Mesenchymal stem cell (in vitro differentiated cells and primary cell): ENCODE measurements around the gene IMMP2L.
A peak's percentile ranks its signal among the peaks of the same experiment; 100 is the strongest.

ENCODE experiments used
- DNase-seq: peaks from one replicate; pipeline ENCODE4 v3.0.0-alpha.2; 2013
- H2AFZ ChIP-seq: one replicate; pipeline ENCODE4 v1.6.1; 2013; ENCODE audit warnings: low read depth, mild to moderate bottlenecking, control low read depth, inconsistent platforms, low read length, moderate library complexity
- H2AK5ac ChIP-seq: 2 replicates; pipeline ENCODE4 v1.6.1; 2013; ENCODE audit warnings: low read length, moderate library complexity, mild to moderate bottlenecking, inconsistent platforms; ENCODE audit not compliant: severe bottlenecking
- H2BK120ac ChIP-seq: one replicate; pipeline ENCODE4 v1.6.1; 2013; ENCODE audit warnings: low read depth, mild to moderate bottlenecking, inconsistent platforms, low read length, moderate library complexity
- H2BK12ac ChIP-seq, 2 experiments: one replicate each; pipeline ENCODE4 v1.6.1; 2013; ENCODE audit warnings: inconsistent platforms in 2 of 2, low read length in 2 of 2, mild to moderate bottlenecking in 2 of 2, moderate library complexity in 2 of 2, control low read depth in 1 of 2
- H2BK15ac ChIP-seq: one replicate; pipeline ENCODE4 v1.6.1; 2013; ENCODE audit warnings: mild to moderate bottlenecking, low read depth, inconsistent platforms; ENCODE audit not compliant: poor library complexity, severe bottlenecking
- H2BK5ac ChIP-seq: 2 replicates; pipeline ENCODE4 v1.6.1; 2013; ENCODE audit warnings: low read depth, mild to moderate bottlenecking, low read length, control low read depth, inconsistent platforms; ENCODE audit not compliant: poor library complexity, severe bottlenecking
- H3K14ac ChIP-seq, 2 experiments: one replicate each; pipeline ENCODE4 v1.6.1; 2013; ENCODE audit warnings: inconsistent platforms in 2 of 2, low read length in 2 of 2, control low read depth in 1 of 2, mild to moderate bottlenecking in 1 of 2, moderate library complexity in 1 of 2
- H3K18ac ChIP-seq, 2 experiments: one replicate each; pipeline ENCODE4 v1.6.1; 2013; ENCODE audit warnings: inconsistent platforms in 2 of 2, low read length in 2 of 2, control low read depth in 1 of 2, low read depth in 1 of 2, mild to moderate bottlenecking in 1 of 2
- H3K23ac ChIP-seq, 2 experiments: one replicate each; pipeline ENCODE4 v1.6.1; 2013; ENCODE audit warnings: inconsistent platforms in 2 of 2, low read length in 2 of 2, mild to moderate bottlenecking in 2 of 2, moderate library complexity in 2 of 2, control low read depth in 1 of 2
- H3K27ac ChIP-seq: 2 replicates; pipeline ENCODE4 v1.5.1; 2013; ENCODE audit warnings: mild to moderate bottlenecking, moderate library complexity, low read length, control low read depth, inconsistent platforms; ENCODE audit not compliant: poor library complexity, severe bottlenecking
- H3K27me3 ChIP-seq, 2 experiments: 2 replicates each; pipeline versions ENCODE4 v1.6.1 to v1.7.0; 2013; ENCODE audit warnings: low read length in 2 of 2, mild to moderate bottlenecking in 2 of 2, moderate library complexity in 2 of 2, control low read depth in 1 of 2, inconsistent platforms in 1 of 2; ENCODE audit not compliant: control insufficient read depth in 1 of 2, insufficient read depth in 1 of 2
- H3K36me3 ChIP-seq, 2 experiments: 2 replicates each; pipeline versions ENCODE4 v1.6.1 to v1.7.0; 2013; ENCODE audit warnings: low read length in 2 of 2, control low read depth in 1 of 2, inconsistent platforms in 1 of 2, low read depth in 1 of 2, mild to moderate bottlenecking in 1 of 2; ENCODE audit not compliant: insufficient read depth in 2 of 2, control insufficient read depth in 1 of 2
- H3K4ac ChIP-seq, 2 experiments: one replicate each; pipeline ENCODE4 v1.6.1; 2013; ENCODE audit warnings: inconsistent platforms in 2 of 2, low read length in 2 of 2, mild to moderate bottlenecking in 2 of 2, moderate library complexity in 2 of 2, control low read depth in 1 of 2, low read depth in 1 of 2
- H3K4me1 ChIP-seq: 2 replicates; pipeline ENCODE4 v1.6.1; 2013; ENCODE audit warnings: low read depth, low read length, control low read depth; ENCODE audit not compliant: control insufficient read depth, insufficient read depth
- H3K4me2 ChIP-seq: 2 replicates; pipeline ENCODE4 v1.6.1; 2013; ENCODE audit warnings: low read length, mild to moderate bottlenecking, inconsistent platforms; ENCODE audit not compliant: poor library complexity, severe bottlenecking
- H3K4me3 ChIP-seq, 2 experiments: 2 replicates each; pipeline versions ENCODE4 v1.5.1 to v1.7.0; 2013; ENCODE audit warnings: low read length in 2 of 2, mild to moderate bottlenecking in 2 of 2, control low read depth in 1 of 2, low read depth in 1 of 2; ENCODE audit not compliant: insufficient read depth in 1 of 2
- H3K79me1 ChIP-seq: replicated peaks from 2 replicates; pipeline ENCODE4 v1.6.1; 2013; ENCODE audit warnings: mild to moderate bottlenecking, control low read depth, low read length, inconsistent platforms; ENCODE audit not compliant: poor library complexity, severe bottlenecking
- H3K9ac ChIP-seq: 2 replicates; pipeline ENCODE4 v1.7.0; 2013; ENCODE audit warnings: mild to moderate bottlenecking, low read length, moderate library complexity
- H3K9me3 ChIP-seq: 2 replicates; pipeline ENCODE4 v1.7.0; 2013; ENCODE audit warnings: mild to moderate bottlenecking, low read length; ENCODE audit not compliant: control insufficient read depth
- H4K8ac ChIP-seq: one replicate; pipeline ENCODE4 v1.6.1; 2013; ENCODE audit warnings: inconsistent platforms, mild to moderate bottlenecking, low read length, moderate library complexity
- H4K91ac ChIP-seq: one replicate; pipeline ENCODE4 v1.6.1; 2013; ENCODE audit warnings: mild to moderate bottlenecking, low read length, inconsistent platforms
- WGBS: methylation state at CpG from one replicate; pipeline ENCODE4 v1.1.7; 2013; ENCODE audit warnings: mixed read lengths; 5-methylcytosine and 5-hydroxymethylcytosine counted together

Gene IMMP2L

DNA sequence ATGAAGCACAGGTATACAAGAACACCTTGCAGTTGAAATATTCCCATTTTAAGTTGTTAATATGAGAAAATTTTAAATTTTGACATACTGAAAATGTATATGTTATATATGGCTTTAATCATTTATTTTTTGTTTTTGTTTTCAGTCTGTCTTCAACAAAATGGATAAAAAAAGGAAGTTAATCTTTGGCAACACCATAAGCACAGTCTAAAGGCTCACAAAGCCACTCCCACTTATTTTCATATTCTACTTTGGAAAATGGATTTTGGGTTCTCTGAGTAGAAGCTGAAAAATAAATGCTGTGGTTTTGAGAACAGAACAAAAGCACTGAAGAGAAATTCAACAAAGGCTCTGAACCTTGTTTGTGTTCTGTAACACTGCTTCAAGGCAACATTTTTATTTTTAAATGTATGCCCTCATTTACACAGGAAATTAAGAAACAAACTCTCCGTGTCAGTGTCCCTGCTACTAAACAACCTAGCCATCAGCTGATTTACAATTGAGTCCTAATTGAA is 552.7 kb downstream of the IMMP2L start:
- H3K27ac ChIP-seq = no peak overlapping the region
- no peak overlapping the region for H3K14ac ChIP-seq
- no peak overlapping the region for H3K18ac ChIP-seq
- H4K8ac ChIP-seq = no peak overlapping the region
- no peak for DNase-seq
- H3K4me1 ChIP-seq = no peaks in the 10 kb centered on the region
- H2BK5ac ChIP-seq = no peak overlapping the region
- no peak overlapping the region for H2AFZ ChIP-seq
- no peak overlapping the region for H2BK120ac ChIP-seq
- no peak overlapping the region for H3K9ac ChIP-seq
- H3K36me3 ChIP-seq = no peaks in the 10 kb centered on the region
- no peak overlapping the region for H3K4me3 ChIP-seq
- no peak overlapping the region for H3K23ac ChIP-seq
- 60% methylated on average over 1 of the region's 1 CpG for WGBS
- no peak overlapping the region for H4K91ac ChIP-seq
- no peak overlapping the region for H3K4me2 ChIP-seq
- no peak overlapping the region for H3K4ac ChIP-seq
- H3K9me3 ChIP-seq = no peaks in the 10 kb centered on the region
- H2BK15ac ChIP-seq = no peak overlapping the region
- no peaks in the 10 kb centered on the region for H3K79me1 ChIP-seq
- H2BK12ac ChIP-seq = no peak overlapping the region
- H3K27me3 ChIP-seq = no peaks in the 10 kb centered on the region
- no peak overlapping the region for H2AK5ac ChIP-seq

- Histone ChIP-seq H4K91ac (no peak overlapping the region), H2BK12ac (no peak overlapping the region), H3K14ac (no peak overlapping the region), H3K79me1 (no peaks in the 10 kb centered on the region), H3K36me3 (no peaks in the 10 kb centered on the region), H2BK15ac (no peak overlapping the region), H4K8ac (no peak overlapping the region), H3K27ac (no peak overlapping the region), H3K18ac (no peak overlapping the region), H3K4me2 (no peak overlapping the region), H2AK5ac (no peak overlapping the region), H3K4me3 (no peak overlapping the region), H3K9me3 (no peaks in the 10 kb centered on the region), H3K9ac (no peak overlapping the region), H3K27me3 (no peaks in the 10 kb centered on the region), H2BK5ac (no peak overlapping the region), H3K4ac (no peak overlapping the region), H2AFZ (no peak overlapping the region), H3K4me1 (no peaks in the 10 kb centered on the region), H2BK120ac (no peak overlapping the region), H3K23ac (no peak overlapping the region)
- no peak for DNase-seq
- WGBS = 81% methylated on average over 2 of the region's 2 CpGs
These were observed 555.6 kb downstream of the IMMP2L start for GRCh38 chr7:111006691-111007090.

GRCh38 chr7:111006040-111006439 is 556.3 kb downstream of the IMMP2L start:
- no peak overlapping the region for H4K8ac ChIP-seq
- no peaks in the 10 kb centered on the region for H3K36me3 ChIP-seq
- no peaks in the 10 kb centered on the region for H3K4me1 ChIP-seq
- H3K9me3 ChIP-seq = no peaks in the 10 kb centered on the region
- H3K4me3 ChIP-seq = no peak overlapping the region
- H2AK5ac ChIP-seq = no peak overlapping the region
- no peak overlapping the region for H2BK120ac ChIP-seq
- no peak overlapping the region for H3K14ac ChIP-seq
- no peak overlapping the region for H3K23ac ChIP-seq
- no peaks in the 10 kb centered on the region for H3K79me1 ChIP-seq
- H3K4me2 ChIP-seq = no peak overlapping the region
- no peak overlapping the region for H2AFZ ChIP-seq
- H2BK5ac ChIP-seq = no peak overlapping the region
- DNase-seq = no peak
- H2BK15ac ChIP-seq = no peak overlapping the region
- H4K91ac ChIP-seq = no peak overlapping the region
- no peak overlapping the region for H3K27ac ChIP-seq
- H3K4ac ChIP-seq = no peak overlapping the region
- 100% methylated on average over 1 of the region's 3 CpGs for WGBS
- no peak overlapping the region for H3K18ac ChIP-seq
- no peak overlapping the region for H3K9ac ChIP-seq
- H2BK12ac ChIP-seq = no peak overlapping the region
- H3K27me3 ChIP-seq = no peaks in the 10 kb centered on the region

GRCh38 chr7:111005445-111005844 is 556.8 kb downstream of the IMMP2L start:
- Histone ChIP-seq H3K36me3 (no peaks in the 10 kb centered on the region), H3K4me3 (no peak overlapping the region), H3K4ac (no peak overlapping the region), H3K79me1 (no peaks in the 10 kb centered on the region), H4K91ac (no peak overlapping the region), H2AK5ac (no peak overlapping the region), H2BK120ac (no peak overlapping the region), H3K14ac (no peak overlapping the region), H3K27me3 (no peaks in the 10 kb centered on the region), H3K9ac (no peak overlapping the region), H4K8ac (no peak overlapping the region), H2AFZ (no peak overlapping the region), H3K9me3 (no peaks in the 10 kb centered on the region), H2BK5ac (no peak overlapping the region), H3K27ac (no peak overlapping the region), H3K4me2 (no peak overlapping the region), H3K4me1 (no peaks in the 10 kb centered on the region), H2BK15ac (no peak overlapping the region), H2BK12ac (no peak overlapping the region), H3K23ac (no peak overlapping the region), H3K18ac (no peak overlapping the region)
- WGBS = no CpG with 5 or more reads among the region's 1 CpG
- DNase-seq = peak; percentile 11
